CD14-positive monocyte (primary cell): ENCODE measurements around the gene PRSS3. TPM values are rescaled to one million over a fixed set of nuclear protein-coding genes. Genes with fewer than 3 reads are reported as not detected.
A peak's percentile ranks its signal among the peaks of the same experiment; 100 is the strongest.
"Not testable (repeated sequence)": the region's sequence is repeated elsewhere in the genome, so short reads cannot be mapped to it uniquely, and the experiment has no call there.

Source experiments
- DNase-seq, 3 donors: peaks; one replicate each; pipeline ENCODE4 v3.0.0-alpha.2; 2011 to 2022
- H2AFZ ChIP-seq: 2 replicates; pipeline ENCODE4 v1.6.0; 2012; ENCODE audit warnings: mild to moderate bottlenecking, low read depth, low read length, inconsistent platforms; ENCODE audit not compliant: insufficient read depth, poor library complexity, severe bottlenecking
- H3K27ac ChIP-seq, 2 donors: 1 replicate in 1 of 2; 2 replicates in 1 of 2; pipeline ENCODE4 v1.5.1; 2012 to 2013; ENCODE audit warnings: low read length in 2 of 2, control low read depth in 1 of 2, inconsistent platforms in 1 of 2, low read depth in 1 of 2, mild to moderate bottlenecking in 1 of 2
- H3K27me3 ChIP-seq, 2 donors: one replicate each; pipeline versions ENCODE4 v1.6.0 to v1.6.1; 2011 to 2013; ENCODE audit warnings: low read length in 2 of 2; ENCODE audit not compliant: control insufficient read depth in 2 of 2, insufficient read depth in 2 of 2
- H3K36me3 ChIP-seq, 2 donors: replicated peaks in 1 of 2; 1 replicate in 1 of 2; 2 replicates in 1 of 2; pipeline versions ENCODE4 v1.5.1 to v1.6.1; 2012 to 2013; ENCODE audit warnings: low read length in 2 of 2, control low read depth in 1 of 2, inconsistent platforms in 1 of 2, mild to moderate bottlenecking in 1 of 2; ENCODE audit not compliant: insufficient read depth in 2 of 2, control insufficient read depth in 1 of 2
- H3K4me1 ChIP-seq, 2 donors: 1 replicate in 1 of 2; 2 replicates in 1 of 2; pipeline versions ENCODE4 v1.5.1 to v1.6.1; 2012 to 2013; ENCODE audit warnings: low read length in 2 of 2, control low read depth in 1 of 2, inconsistent platforms in 1 of 2, mild to moderate bottlenecking in 1 of 2, moderate library complexity in 1 of 2; ENCODE audit not compliant: insufficient read depth in 2 of 2, control insufficient read depth in 1 of 2
- H3K4me2 ChIP-seq: replicated peaks from 2 replicates; pipeline ENCODE3; 2012; ENCODE audit warnings: low read length, moderate library complexity, mild to moderate bottlenecking; ENCODE audit not compliant: poor library complexity, severe bottlenecking; ENCODE audit errors: extremely low read depth
- H3K4me3 ChIP-seq, 3 experiments: fragments of 200-600 bp in 1 of 3; sonication (generic) in 1 of 3; replicated peaks in 1 of 3; 1 replicate in 2 of 3; 2 replicates in 1 of 3; pipeline ENCODE4 v1.5.1; 2011 to 2013; ENCODE audit warnings: low read length in 3 of 3, mild to moderate bottlenecking in 3 of 3, control low read depth in 2 of 3, low read depth in 2 of 3, inconsistent platforms in 1 of 3, moderate library complexity in 1 of 3
- H3K79me2 ChIP-seq: 2 replicates; pipeline ENCODE4 v1.6.0; 2012; ENCODE audit warnings: mild to moderate bottlenecking, control low read depth, inconsistent platforms, low read length, moderate library complexity; ENCODE audit not compliant: insufficient read depth
- H3K9ac ChIP-seq: 2 replicates; pipeline ENCODE4 v1.6.0; 2017; ENCODE audit warnings: low read length, mild to moderate bottlenecking; ENCODE audit not compliant: insufficient read depth, poor library complexity, severe bottlenecking
- H3K9me3 ChIP-seq, 2 donors: replicated peaks in 1 of 2; 1 replicate in 1 of 2; 2 replicates in 1 of 2; pipeline versions ENCODE4 v1.5.1 to v1.6.1; 2012 to 2013; ENCODE audit warnings: low read length in 2 of 2, control low read depth in 1 of 2; ENCODE audit not compliant: control insufficient read depth in 1 of 2, insufficient read depth in 1 of 2
- H4K20me1 ChIP-seq: 2 replicates; pipeline ENCODE4 v1.6.0; 2012; ENCODE audit warnings: mild to moderate bottlenecking, low read length, control low read depth, moderate library complexity; ENCODE audit not compliant: insufficient read depth
- H3K27ac Mint-ChIP-seq, 7 donors: one replicate each; pipeline ENCODE4 v1.8.0; 2020; ENCODE audit warnings: mild to moderate bottlenecking in 7 of 7, mixed read lengths in 7 of 7, moderate library complexity in 6 of 7, inconsistent platforms in 2 of 7
- H3K27me3 Mint-ChIP-seq, 3 donors: one replicate each; pipeline ENCODE4 v1.8.0; 2021 to 2022; ENCODE audit warnings: low read depth in 3 of 3, mild to moderate bottlenecking in 3 of 3, mixed read lengths in 3 of 3, moderate library complexity in 3 of 3, inconsistent platforms in 1 of 3
- H3K36me3 Mint-ChIP-seq, 2 donors: one replicate each; pipeline ENCODE4 v1.8.0; 2020; ENCODE audit warnings: mixed read lengths in 2 of 2, inconsistent platforms in 1 of 2, mild to moderate bottlenecking in 1 of 2
- H3K4me1 Mint-ChIP-seq: one replicate; pipeline ENCODE4 v1.8.0; 2020; ENCODE audit warnings: mild to moderate bottlenecking, mixed read lengths
- H3K4me3 Mint-ChIP-seq, 2 donors: one replicate each; pipeline ENCODE4 v1.8.0; 2020; ENCODE audit warnings: mild to moderate bottlenecking in 2 of 2, mixed read lengths in 2 of 2, moderate library complexity in 1 of 2
- H3K9me3 Mint-ChIP-seq, 7 donors: one replicate each; pipeline ENCODE4 v1.8.0; 2020 to 2022; ENCODE audit warnings: mixed read lengths in 7 of 7, mild to moderate bottlenecking in 6 of 7, moderate library complexity in 6 of 7, inconsistent platforms in 2 of 7
- CTCF ChIP-seq: fragments of 200-600 bp; IDR thresholded peaks from one replicate; pipeline ENCODE4 v1.8.0; 2022; ENCODE audit warnings: antibody characterized with exemption, mild to moderate bottlenecking
- WGBS: methylation state at CpG from one replicate; pipeline ENCODE4 v1.1.5; 2013; ENCODE audit warnings: missing lambda C conversion rate; ENCODE audit not compliant: insufficient coverage; 5-methylcytosine and 5-hydroxymethylcytosine counted together
- intact Hi-C, 2 donors: fragments of 100-400 bp; cut with micrococcal nuclease; formaldehyde crosslinking; loops; one replicate each; pipeline versions ENCODE4 v1.15.0 to v1.15.1; 2023
- polyA plus RNA-seq, 3 donors: library from polyadenylated mRNA; depleted of rRNA in 1 of 3; unstranded in 2 of 3; stranded (reverse) in 1 of 3; fragments of 300-500 nt in 2 of 3; fragments of >200 nt in 1 of 3; fragmentation: Illumina TruSeq in 2 of 3; gene quantifications; 1 replicate in 2 of 3; 2 replicates in 1 of 3; pipeline ENCODE4 v1.2.3, GENCODE V29; 2012 to 2021

Gene PRSS3
- polyA plus RNA-seq, 3 donors: not detected

- Histone ChIP-seq H3K27ac (no peak overlapping the region), H3K9ac (no peak overlapping the region), H2AFZ (no peak overlapping the region), H3K79me2 (no peaks in the 10 kb centered on the region), H4K20me1 (no peaks in the 10 kb centered on the region), H3K4me3 (peak overlapping the region in 1 of 3 experiments; percentile 33), H3K4me1 (peaks cover 27 to 35% of the 10 kb centered on the region in 2 donors), H3K36me3 (no peaks in the 10 kb centered on the region), H3K4me2 (peak overlapping the region; percentile 45), H3K9me3 (peaks cover 10 to 12% of the 10 kb centered on the region in 2 donors), H3K27me3 (peaks cover 35 to 60% of the 10 kb centered on the region in 2 donors)
- intact Hi-C loops: no loop called here
- H3K27me3 Mint-ChIP-seq: peaks cover 61 to 83% (median 73%) of the 10 kb centered on the region in 3 donors
- WGBS: 20% methylated on average over 8 of the region's 12 CpGs
- peak in 1 of 3 donors; percentile 26 for DNase-seq
- peaks cover 7 to 8% of the 10 kb centered on the region in 2 donors for H3K36me3 Mint-ChIP-seq
- H3K4me1 Mint-ChIP-seq: peaks cover 47% of the 10 kb centered on the region
- H3K9me3 Mint-ChIP-seq: peaks cover 2 to 31% (median 19%) of the 10 kb centered on the region in 7 donors
- TF ChIP-seq CTCF: no peak
- peak overlapping the region in 1 of 7 donors; percentile 35 for H3K27ac Mint-ChIP-seq
- peak overlapping the region in 1 of 2 donors; percentile 86 for H3K4me3 Mint-ChIP-seq
These were observed 43.7 kb upstream of the PRSS3 start for GRCh38 chr9:33751536-33752129.

DNA sequence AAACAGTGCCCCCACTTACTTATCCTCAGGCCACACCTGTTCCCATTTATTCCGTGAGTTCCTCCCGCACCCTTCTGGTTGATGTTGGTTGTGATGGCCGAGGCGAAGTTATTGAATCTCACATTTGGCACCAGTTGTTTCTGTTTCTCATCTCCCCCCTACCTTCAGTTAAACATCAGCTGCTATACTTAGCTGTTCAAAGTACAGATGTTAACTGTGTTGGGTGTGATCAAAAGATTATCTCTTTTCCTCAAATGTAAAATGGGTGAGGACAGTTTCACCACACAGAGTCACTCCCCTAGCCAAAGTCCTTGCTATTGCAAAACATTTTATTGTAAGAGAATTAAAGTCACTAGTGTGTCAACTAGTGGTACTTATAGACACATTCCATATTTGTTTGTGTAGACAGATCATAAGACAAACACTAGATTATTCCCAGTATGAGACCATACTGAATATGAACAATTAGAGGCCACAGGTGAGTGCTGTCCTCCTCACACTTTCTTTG, 43.2 kb upstream of the PRSS3 start:
- H3K27me3 ChIP-seq: peaks cover 35 to 60% of the 10 kb centered on the region in 2 donors
- TF ChIP-seq CTCF: no peak
- H3K79me2 ChIP-seq: no peaks in the 10 kb centered on the region
- no peak overlapping the region for H2AFZ ChIP-seq
- H3K27ac ChIP-seq: no peak overlapping the region
- H3K9ac ChIP-seq: no peak overlapping the region
- Mint-ChIP-seq H3K36me3 (peaks cover 7 to 8% of the 10 kb centered on the region in 2 donors), H3K4me1 (peaks cover 47% of the 10 kb centered on the region), H3K4me3 (peak overlapping the region in 1 of 2 donors; percentile 86), H3K27me3 (peaks cover 61 to 84% (median 72%) of the 10 kb centered on the region in 3 donors), H3K27ac (peak overlapping the region in 1 of 7 donors; percentile 47), H3K9me3 (peaks cover 2 to 31% (median 19%) of the 10 kb centered on the region in 7 donors)
- peak overlapping the region; percentile 45 for H3K4me2 ChIP-seq
- DNase-seq: no peak
- H3K9me3 ChIP-seq: peaks cover 10 to 12% of the 10 kb centered on the region in 2 donors
- H3K36me3 ChIP-seq: no peaks in the 10 kb centered on the region
- intact Hi-C loops: no loop called here
- no peaks in the 10 kb centered on the region for H4K20me1 ChIP-seq
- WGBS: no CpG with 5 or more reads among the region's 4 CpGs
- peaks cover 27 to 35% of the 10 kb centered on the region in 2 donors for H3K4me1 ChIP-seq
- peak overlapping the region in 1 of 3 experiments; percentile 33 for H3K4me3 ChIP-seq

DNA sequence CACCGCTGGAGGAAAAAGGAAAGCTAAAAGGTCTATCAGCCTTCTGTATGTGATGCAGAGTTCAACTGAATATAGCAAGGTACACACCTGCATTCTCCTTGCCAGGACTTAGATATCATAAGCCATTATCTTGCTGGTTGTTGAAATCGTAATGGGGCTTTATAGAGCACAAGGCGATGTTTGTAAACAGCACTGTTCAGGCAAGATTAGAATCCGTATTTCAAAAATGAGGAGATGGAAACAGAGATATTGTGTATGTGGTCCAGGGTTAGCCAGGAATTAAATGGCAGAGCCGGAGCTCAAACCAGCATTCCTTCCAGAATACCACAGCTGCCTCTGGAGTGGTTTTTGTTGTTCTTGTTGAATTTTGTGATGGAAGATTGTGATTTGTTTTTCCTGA, 42.6 kb upstream of the PRSS3 start:
- DNase-seq, H3K27ac ChIP-seq, H2AFZ ChIP-seq, H4K20me1 ChIP-seq, H3K4me3 ChIP-seq, H3K4me2 ChIP-seq, intact Hi-C loops, H3K36me3 ChIP-seq, H3K9ac ChIP-seq, H3K36me3 Mint-ChIP-seq, H3K79me2 ChIP-seq: not testable (repeated sequence)
- H3K27ac Mint-ChIP-seq: peak overlapping the region in 1 of 7 donors; percentile 47
- peaks cover 2 to 31% (median 19%) of the 10 kb centered on the region in 7 donors for H3K9me3 Mint-ChIP-seq
- peak overlapping the region in 1 of 2 donors; percentile 86 for H3K4me3 Mint-ChIP-seq
- H3K4me1 Mint-ChIP-seq: peaks cover 47% of the 10 kb centered on the region
- WGBS: 96% methylated on average over 3 of the region's 5 CpGs
- peaks cover 27 to 35% of the 10 kb centered on the region in 2 donors for H3K4me1 ChIP-seq
- peaks cover 10 to 12% of the 10 kb centered on the region in 2 donors for H3K9me3 ChIP-seq
- H3K27me3 Mint-ChIP-seq: peaks cover 61 to 82% (median 67%) of the 10 kb centered on the region in 3 donors
- peaks cover 35 to 60% of the 10 kb centered on the region in 2 donors for H3K27me3 ChIP-seq
